GM21515 (cell line): ENCODE measurements around the gene CACNA2D1.

Experiments used
- ATAC-seq: cut with Tn5 transposase; IDR thresholded peaks from one replicate; pipeline ENCODE4 v1.9.1; 2021; ENCODE audit not compliant: unreplicated experiment

CACNA2D1 gene

DNA sequence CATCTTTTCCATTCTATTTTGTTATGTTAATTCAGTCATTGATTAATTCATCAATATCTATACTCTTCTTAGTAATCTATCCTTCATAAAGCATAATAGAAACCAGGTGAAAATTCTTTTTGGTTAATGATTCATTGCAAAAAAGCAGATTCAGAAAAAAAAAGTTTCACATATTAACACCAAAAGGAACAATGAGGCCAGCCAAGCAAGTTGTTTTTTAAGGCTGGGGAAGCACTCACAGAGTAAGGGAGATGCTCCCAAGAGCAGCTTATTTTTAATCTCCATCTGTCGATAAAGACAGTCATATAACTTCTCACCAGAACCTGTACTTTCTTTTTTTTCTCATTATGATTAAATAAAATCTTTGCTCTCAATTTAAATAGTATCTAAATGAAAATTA is 95.8 kb downstream of the CACNA2D1 start:
- ATAC-seq, result no peak

DNA sequence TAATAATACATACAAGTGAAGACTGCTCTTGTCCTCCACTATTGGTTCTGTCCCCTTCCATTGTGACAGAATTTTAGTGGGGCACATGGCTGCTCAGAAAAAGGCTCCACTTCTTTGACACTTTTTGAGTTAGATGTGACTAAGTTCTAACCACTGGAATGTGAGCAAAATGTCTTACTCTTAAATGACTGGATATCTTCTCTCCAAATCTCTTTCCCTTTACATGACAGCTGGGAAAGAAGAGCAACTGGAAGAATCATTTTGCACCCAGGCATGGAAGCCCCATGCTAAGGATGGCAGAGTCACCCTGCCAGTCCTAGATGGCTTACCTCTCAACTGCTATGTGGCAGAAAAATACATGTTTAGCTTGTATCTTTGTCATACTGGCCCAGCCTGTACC is 97.7 kb downstream of the CACNA2D1 start:
- ATAC-seq, result no peak

DNA sequence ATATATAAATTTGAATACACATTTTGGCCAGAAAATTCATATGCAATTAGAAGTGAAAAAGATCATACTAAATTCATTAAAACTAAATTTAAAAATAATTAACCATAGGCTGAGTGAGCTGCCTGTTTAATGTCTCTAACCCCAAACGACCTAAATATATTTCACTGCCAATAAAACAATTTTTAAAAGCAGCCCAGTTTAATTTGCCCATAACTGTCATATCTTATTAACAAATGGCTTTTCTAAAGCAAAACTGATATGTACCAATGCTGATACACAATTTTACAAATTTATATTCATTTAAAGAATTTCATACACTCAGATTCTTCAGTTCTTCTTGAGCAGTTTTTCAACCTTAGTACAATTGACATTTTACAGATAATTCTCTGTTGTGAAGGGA is 99.9 kb downstream of the CACNA2D1 start:
- no peak for ATAC-seq

DNA sequence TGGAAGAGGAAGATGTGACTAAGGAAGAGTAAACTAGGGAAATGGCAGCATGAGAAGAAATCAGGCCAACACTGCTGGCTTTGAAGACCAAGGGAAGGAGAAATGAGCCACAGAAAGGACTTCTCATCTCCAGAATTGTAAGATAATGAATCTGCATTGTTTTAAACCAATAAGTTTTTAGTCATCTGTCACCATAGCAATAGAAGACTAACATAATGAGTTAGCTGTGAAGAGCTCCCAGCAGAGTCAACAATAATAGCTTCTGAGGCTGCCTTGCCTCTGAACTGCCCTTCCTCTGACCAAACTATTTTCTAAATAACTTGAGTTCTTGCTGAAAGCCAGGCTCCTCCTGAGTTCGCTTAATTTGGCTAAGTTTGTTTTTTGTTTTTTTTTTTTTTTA is 103.6 kb downstream of the CACNA2D1 start:
- no peak for ATAC-seq

DNA sequence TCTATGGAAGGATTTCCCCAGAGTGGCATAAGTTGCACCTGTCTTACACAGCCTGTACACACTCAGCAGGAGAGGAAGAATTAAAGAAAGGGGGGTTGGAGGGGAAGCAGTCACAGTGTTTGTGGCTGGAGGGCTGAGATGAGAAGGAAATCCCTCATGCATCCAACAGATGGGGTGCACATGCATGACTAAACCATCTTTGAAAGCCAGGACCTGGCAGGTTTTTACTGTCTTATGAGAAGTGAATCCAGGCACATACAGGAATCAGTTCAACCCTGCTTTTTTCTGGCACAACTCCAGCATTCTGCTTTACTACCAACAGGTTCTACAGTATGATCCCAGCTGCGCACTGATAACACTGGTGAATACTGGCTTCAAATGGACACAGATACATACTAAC is 107.7 kb downstream of the CACNA2D1 start:
- no peak for ATAC-seq

DNA sequence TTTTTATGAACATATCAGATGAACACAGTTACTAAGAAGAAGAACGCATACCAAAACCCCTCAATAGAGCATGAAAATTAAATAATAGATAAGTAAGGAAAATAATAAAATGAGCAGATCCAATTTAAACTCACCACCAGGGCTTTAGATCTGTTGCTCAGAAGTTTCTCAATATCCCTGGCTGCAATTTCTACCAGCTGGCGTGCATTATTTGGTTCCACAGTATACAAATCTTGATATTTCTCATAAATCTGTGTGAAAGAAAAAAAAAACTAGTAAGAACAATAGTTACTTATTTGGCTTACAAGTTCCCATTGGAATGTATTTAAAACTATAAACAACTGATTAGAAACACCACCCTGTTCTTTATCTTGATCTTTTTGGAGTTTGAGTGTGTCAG is 108.6 kb downstream of the CACNA2D1 start:
- ATAC-seq, result no peak

DNA sequence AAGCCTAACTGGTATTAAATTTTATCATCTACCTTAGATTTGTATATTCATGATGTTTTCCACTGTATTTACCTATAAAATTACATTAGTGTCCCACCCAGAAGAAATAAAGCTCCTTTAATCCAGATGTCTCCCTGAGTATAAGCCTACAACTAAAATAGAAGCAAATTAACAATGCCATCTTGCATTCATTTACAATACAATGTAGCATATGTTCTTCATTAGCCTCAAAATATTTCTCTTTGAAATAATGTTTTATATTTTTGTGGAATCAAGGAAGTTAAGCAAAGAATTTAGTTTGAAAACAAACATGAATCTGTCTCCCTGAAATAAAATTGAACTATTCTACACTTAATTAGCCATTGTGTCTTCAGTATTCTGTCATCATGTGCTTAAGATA is 112.3 kb downstream of the CACNA2D1 start:
- no peak for ATAC-seq

DNA sequence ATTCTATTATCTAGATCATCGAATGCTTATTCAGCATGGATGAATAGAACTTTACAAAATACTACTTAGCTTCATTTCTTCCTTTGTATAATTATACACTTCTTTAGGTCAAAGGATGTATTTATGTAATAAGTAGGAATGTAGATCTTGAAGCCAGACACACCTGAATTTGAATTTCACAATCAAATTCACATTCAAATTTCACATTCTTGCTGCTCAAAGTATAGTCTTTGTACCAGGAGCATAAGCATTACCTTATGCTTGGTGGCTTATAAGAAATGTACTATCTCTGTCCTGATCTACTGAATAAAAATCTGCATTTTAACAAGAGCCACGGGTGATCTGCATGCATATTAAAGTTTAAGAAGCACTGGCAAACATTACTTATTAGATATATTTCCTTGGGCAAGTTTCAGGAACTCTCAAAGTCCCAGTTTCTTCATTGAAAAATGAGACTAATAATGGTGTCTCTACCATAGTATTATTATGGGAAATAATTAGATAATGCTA is 112.8 kb downstream of the CACNA2D1 start:
- no peak for ATAC-seq

DNA sequence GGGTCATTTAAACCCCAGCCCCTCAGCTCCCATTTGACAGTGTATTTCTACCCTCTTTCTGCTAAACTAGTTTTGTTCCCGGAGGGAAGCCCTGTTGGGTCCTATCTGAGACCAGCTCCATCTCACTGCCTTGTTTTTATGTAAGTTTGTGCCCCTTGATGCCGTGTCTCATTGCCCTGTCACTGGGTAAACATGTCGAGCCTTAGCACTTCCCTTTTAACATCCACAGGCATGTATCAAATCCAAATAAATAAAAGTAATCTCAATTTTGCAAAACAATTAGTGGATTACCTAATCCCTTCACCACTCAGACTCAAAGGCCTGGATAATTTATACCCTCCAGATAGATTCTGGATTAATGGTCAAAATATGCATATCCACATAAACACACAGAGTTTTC is 115.7 kb downstream of the CACNA2D1 start:
- ATAC-seq, result no peak

DNA sequence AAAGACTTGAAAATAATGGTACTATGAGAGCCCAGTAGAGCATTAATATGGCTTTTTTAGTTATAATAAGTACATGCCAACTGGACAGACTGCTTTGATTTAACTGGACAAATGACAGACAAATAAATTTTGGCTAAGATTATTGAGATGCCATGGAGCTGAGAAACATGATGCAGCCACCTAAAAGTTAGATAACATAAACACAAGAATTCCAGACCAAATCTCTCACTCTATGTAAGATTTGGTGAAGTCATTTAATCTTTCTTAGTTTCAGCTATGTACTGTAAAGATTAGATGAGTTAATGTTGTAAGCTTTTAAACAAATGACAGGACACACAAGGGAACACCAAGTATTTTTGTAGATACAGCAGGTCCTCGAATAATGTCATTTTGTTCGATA is 118.2 kb downstream of the CACNA2D1 start:
- no peak for ATAC-seq

DNA sequence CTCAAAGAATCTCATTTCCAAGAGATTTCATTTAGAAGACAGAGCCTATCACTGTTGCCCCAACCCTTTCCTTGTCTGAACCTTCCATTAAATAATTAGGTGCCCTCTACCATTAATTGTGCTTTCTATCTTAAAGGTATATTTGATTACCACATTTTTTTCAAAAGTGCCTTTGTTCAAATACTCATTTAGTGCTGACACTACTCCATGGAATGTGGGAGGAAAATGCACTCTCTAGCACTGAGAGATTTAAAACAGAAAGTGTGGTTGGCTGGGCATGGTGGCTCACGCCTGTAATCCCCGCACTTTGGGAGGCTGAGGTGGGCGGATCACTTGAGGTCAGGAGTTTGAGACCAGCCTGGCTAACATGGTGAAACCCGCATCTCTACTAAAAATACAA is 119.8 kb downstream of the CACNA2D1 start:
- no peak for ATAC-seq

DNA sequence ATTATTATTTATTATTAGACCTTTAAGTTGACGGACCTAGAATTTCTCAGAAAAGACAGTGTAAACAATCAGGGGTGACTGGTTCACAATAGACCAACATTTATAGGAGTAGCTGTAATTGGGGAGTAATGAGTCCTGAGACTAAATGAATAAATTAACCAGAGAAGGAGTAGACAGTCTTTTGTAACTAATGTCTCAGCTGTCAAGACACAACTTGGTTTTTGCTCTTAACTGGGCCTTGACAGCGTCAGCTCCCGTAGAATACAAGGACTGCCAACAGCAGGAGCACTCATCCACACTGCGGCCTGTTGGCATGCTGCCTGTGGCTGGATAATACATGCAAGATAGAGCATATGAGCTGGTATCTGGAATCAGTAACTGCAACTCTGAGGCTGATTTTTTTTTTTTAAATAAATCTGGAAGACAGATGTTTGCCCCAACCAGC is 123.9 kb downstream of the CACNA2D1 start:
- ATAC-seq, result no peak

DNA sequence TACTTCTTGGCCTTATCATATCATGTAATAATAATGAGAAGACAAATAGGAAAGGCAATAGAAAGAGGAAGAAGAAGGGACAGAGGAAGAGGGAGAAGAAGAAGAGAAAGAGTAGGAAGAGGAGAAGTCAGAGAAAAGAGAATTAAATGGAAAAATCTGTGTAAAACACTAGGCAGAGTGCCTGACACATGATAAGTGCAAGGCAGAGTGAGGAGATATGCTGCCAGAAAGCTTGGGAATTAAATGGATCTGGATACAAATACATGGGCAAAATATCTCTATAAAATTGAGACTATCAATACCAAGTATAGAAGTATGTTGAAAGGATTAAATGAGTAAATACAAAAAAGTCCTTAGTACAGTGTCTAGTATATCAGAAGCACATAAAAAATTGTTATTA is 124.8 kb downstream of the CACNA2D1 start:
- ATAC-seq, result no peak

DNA sequence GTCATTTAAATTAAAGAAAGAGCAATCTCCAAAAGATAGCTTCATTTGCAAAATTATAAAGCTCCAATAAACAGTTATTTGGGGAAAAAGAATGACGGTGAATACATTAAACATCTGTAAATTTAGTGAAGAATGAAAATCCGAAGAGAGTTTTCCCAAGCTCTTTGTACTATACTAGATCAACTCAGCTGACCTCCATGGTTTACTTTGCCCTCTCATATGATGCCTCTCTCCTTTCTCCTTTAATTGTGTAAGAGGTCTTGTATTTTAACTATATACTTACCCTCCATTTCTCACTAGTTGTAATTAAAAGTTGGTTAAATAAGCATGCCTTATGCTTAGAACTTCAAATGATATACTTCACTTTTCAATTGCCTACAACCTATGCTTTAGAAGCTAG is 125.8 kb downstream of the CACNA2D1 start:
- no peak for ATAC-seq

DNA sequence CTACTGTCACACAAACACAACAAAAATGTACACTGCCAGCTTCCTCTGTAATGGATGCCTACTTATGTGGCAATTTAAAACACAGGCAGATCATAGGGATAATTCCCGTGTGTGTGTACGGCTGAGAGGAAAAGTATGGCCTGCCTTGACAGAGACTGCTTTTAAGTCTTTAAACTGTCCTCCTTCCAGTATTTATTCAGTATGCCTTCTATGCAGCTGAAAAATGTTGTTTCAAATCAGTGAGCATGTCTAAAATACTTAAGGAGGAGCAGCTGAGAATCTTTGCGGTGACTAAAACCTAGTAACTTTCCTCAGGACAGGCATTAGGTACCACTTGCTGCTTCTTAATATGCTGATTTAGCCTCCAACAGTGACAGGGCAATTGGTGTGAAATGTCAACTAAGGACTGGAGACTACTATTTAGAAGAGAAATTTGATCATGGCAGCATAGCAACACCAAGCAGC is 126.3 kb downstream of the CACNA2D1 start:
- ATAC-seq, result no peak

DNA sequence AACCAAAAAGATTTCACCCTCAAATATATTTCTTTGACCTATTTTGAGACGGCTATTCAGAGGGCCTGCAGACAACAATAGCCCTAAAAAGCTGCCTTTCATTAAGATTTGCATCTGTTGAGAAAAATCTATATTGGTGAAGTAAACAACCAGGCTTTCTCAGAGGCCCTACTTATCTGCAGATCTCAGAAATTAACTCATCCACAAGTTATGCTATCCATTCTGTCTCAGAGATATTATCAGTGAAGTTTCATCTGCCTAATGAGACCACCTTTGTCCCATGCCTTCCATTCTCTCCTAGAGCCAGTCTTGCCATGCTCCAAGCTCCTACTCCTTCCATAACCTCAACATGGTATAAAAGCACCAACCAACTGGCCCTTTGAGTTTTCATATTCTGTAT is 130.3 kb downstream of the CACNA2D1 start:
- ATAC-seq, result no peak

DNA sequence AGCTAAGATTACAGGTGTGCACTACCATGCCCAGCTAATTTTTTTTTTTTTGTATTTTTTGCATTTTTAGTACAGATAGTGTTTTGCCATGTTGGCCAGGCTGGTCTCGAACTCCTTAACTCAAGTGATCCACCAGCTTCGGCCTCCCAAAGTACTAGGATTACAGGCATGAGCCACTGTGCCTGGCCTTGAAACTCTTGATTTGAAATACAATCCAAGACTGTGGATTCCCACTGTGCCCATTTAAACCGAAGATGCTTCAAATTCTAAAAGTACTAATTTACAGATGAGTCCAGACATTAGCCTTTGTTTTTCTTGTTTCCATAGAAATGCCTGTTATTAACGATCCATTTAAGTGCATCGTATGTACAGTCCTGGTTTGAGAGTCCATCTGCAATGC is 130.9 kb downstream of the CACNA2D1 start:
- ATAC-seq, result no peak

DNA sequence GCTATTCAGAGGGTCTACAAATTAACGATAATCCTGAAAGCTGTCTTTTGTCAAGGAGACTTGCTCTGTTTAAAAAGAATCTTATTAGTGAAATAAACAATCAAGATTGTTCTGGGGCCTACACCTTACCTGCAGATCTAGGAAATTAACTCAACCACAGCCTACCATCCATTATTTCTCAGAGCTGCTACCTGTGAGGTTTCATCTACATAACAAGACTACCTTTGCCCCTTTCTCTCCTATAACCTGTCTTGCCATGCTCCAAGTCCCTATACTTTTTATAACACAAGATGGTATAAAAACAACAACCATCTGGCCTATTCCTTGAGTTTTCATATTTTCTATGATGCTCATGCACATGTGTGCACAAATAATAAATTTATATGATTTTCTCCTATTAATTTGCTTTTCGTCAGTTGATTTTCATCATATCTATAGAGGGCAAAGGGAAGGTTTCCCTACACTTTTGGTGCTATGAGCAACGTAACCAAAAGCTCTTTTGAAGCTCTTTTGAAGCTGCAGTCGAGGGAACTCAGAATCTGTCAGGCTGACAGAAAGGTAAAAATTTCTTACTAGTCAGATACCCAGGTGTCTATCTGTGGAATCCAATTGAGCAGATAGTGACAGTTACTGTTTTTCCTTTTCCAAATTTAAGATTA is 138.1 kb downstream of the CACNA2D1 start:
- ATAC-seq, result no peak

DNA sequence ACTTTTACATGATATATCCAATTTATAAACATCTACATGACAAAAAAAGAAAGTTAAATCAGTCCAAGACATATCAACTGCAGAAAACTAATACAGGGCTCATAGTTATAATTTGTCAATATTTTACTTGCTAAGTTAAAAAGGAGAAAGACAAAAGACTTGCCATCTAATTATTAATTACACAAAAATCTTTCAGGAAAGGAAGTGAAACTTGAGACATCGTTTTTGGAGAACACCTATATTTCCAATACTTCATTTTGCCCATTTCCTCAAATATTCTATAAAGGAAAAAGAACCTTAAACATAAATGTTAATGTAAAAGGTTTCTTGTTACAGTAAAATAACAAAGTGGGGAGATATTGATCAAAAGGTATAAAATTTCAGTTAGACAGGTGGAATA is 148.7 kb downstream of the CACNA2D1 start:
- ATAC-seq, result no peak

DNA sequence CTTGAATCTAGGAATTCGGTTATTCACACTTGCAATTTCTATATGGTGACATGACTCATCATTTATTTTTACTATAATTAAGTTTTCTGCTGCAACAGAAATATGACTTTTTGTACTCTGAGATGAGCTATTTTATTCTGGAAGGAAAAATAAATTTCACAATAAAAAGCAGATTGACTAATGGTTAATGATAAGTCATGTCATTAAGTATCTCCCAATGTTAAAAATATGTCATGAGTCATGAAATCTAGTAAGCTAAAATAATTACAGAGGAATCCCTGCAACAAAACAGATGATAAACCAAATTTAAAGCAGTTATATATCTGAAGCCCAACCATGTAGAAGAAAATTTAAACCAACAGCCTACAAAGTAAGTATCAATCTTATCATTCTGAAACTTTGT is 149.2 kb downstream of the CACNA2D1 start:
- ATAC-seq, result no peak

DNA sequence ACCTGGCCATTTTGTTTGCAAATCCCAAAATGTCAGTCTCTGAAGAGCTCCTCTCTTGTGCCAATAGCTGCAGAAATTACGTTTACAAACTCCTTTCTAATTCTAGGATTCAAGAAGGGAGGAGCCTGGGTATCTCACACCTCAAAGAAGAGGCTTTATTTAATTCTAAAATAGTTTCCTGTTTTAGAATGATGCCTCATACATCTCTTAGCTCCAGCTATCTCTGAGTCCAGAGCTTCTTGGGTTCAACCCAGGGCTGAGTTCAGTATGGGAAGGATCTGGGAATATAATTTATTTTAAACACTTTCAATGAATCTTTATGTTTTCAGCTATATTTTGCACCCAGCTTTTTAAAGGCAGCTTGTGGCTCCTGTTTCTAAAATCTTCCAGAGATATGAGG is 150.1 kb downstream of the CACNA2D1 start:
- no peak for ATAC-seq

DNA sequence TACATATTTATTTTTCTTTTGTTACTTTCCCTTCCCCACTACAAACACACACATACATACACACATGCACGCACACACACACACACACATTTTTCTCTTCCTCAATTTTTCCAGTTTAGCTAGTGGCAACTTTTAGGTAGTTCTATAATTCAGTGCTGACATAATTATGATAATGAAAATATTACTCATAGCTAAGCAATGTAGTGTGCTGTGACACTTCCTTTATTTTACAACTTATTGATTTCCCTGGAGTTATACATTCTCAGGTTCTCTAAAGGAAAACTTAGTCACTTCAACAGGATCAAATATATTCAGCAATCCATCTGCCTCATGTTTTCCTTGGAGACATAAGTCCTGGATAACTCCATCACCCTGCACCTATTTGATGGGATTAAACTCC is 151.6 kb downstream of the CACNA2D1 start:
- ATAC-seq, result no peak

DNA sequence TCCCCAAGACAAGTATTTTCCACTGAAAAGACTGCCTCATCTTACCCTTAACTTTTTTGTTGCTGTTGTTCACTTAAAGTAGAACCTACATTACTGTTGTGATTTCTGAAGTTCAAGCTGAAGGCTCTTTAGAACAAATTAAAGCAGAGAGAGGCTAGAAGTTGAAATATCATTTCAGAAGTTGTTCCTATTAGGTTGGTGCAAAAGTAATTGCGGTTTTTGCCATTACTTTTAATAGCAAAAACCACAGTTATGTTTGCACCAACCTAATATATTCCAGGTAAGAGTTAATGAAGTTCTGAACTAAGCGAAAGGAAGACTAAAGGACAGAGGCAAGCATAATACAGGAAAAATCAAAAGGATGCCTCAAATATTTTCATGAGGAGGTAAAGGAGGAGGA is 153.7 kb downstream of the CACNA2D1 start:
- ATAC-seq, result no peak
